Gastrocnemius medialis (tissue), 4 donors: ENCODE results near the gene DYNC2I2.

Experiments used
- CTCF ChIP-seq, 5 experiments: fragments of 450-650 bp in 3 of 5; fragments of 200-600 bp in 2 of 5; sonication (generic) in 2 of 5; IDR thresholded peaks in 4 of 5; conservative IDR thresholded peaks in 1 of 5; 1 replicate in 4 of 5; 2 replicates in 1 of 5; pipeline ENCODE4 v1.5.1; 2016 to 2019; ENCODE audit warnings: antibody characterized with exemption in 5 of 5, mild to moderate bottlenecking in 3 of 5, moderate library complexity in 3 of 5
- POLR2A ChIP-seq, 2 donors: fragments of 450-650 bp; IDR thresholded peaks; one replicate each; pipeline ENCODE4 v1.6.1; 2017; ENCODE audit warnings: antibody characterized with exemption in 2 of 2, mild to moderate bottlenecking in 2 of 2, moderate library complexity in 2 of 2

- TF ChIP-seq CTCF (IDR thresholded peaks at IDR 0.05 in 4 of 5, conservative IDR thresholded peaks at IDR 0.05 in 1 of 5) (no peak), POLR2A (IDR thresholded peaks at IDR 0.05) (no peak)
Observed at GRCh38 chr9:128651798-128652197, 4.8 kb downstream of the DYNC2I2 start.
